Endothelial cell of umbilical vein (primary cell): ENCODE data around the gene ARHGEF39. TPM values are rescaled to one million over a fixed set of nuclear protein-coding genes. Genes with fewer than 3 reads are reported as not detected.

Experiments
- BruUV-seq: library from RNA; stranded (reverse); fragments of 400-500 nt; replicated peaks from 2 replicates; lab custom pipeline; 2021; lab: Mats Ljungman, UMichigan
- CTCF ChIA-PET: fragments of 300-600, 350-600 bp; sonication (Branson Sonifier 250); formaldehyde crosslinking; loops from one replicate; lab custom pipeline; 2021; ENCODE audit warnings: antibody characterized with exemption, inconsistent platforms; lab: Charles Lee
- POLR2A ChIA-PET: fragments of 300-600, 350-600 bp; sonication (Branson Sonifier 250); formaldehyde crosslinking; loops from one replicate; lab custom pipeline; 2021; ENCODE audit warnings: antibody characterized with exemption, inconsistent platforms; lab: Charles Lee
- DNase-seq: peaks from one replicate; pipeline ENCODE4 v3.0.0-alpha.2; 2011; ENCODE audit warnings: low read depth, low spot score
- FAIRE-seq: peaks from 2 replicates; lab custom pipeline; 2011; peaks lifted over from hg19 to GRCh38; lab: Jason Lieb, UNC
- H2AFZ ChIP-seq: 2 replicates; pipeline ENCODE4 v1.6.0; 2012; ENCODE audit warnings: low read depth, low read length, control low read depth, inconsistent platforms
- H3K27ac ChIP-seq: 2 replicates; pipeline ENCODE4 v1.5.1; 2011; ENCODE audit warnings: low read depth, mild to moderate bottlenecking, control low read depth, low read length, moderate library complexity; ENCODE audit not compliant: insufficient read depth
- H3K27me3 ChIP-seq, 2 experiments: 2 replicates each; pipeline versions ENCODE4 v1.6.0 to v1.6.1; 2011; ENCODE audit warnings: low read length in 2 of 2, mixed read lengths in 1 of 2; ENCODE audit not compliant: control insufficient read depth in 2 of 2, insufficient read depth in 2 of 2
- H3K36me3 ChIP-seq, 2 experiments: 2 replicates in 1 of 2; 3 replicates in 1 of 2; pipeline ENCODE4 v1.5.1; 2011; ENCODE audit warnings: low read length in 2 of 2, mild to moderate bottlenecking in 1 of 2, moderate library complexity in 1 of 2; ENCODE audit not compliant: control insufficient read depth in 2 of 2, insufficient read depth in 2 of 2; ENCODE audit errors: extremely low read depth in 1 of 2
- H3K4me1 ChIP-seq: 3 replicates; pipeline ENCODE4 v1.5.1; 2011; ENCODE audit warnings: mild to moderate bottlenecking, low read length; ENCODE audit not compliant: control insufficient read depth, insufficient read depth; ENCODE audit errors: extremely low read depth
- H3K4me2 ChIP-seq: 2 replicates; pipeline ENCODE4 v1.6.1; 2011; ENCODE audit warnings: low read length, control low read depth, mixed read lengths; ENCODE audit not compliant: insufficient read depth
- H3K4me3 ChIP-seq, 3 experiments: fragments of 200-600 bp in 1 of 3; sonication (generic), shearing (Covaris generic) in 1 of 3; replicated peaks in 1 of 3; 2 replicates each; pipeline ENCODE4 v1.5.1; 2011 to 2016; ENCODE audit warnings: control low read depth in 3 of 3, low read length in 3 of 3, mild to moderate bottlenecking in 2 of 3, inconsistent platforms in 1 of 3, low read depth in 1 of 3, moderate library complexity in 1 of 3; ENCODE audit not compliant: insufficient read depth in 1 of 3
- H3K79me2 ChIP-seq: 2 replicates; pipeline ENCODE4 v1.6.0; 2012; ENCODE audit warnings: low read length, inconsistent platforms; ENCODE audit not compliant: control insufficient read depth, insufficient read depth
- H3K9ac ChIP-seq: replicated peaks from 2 replicates; pipeline ENCODE3; 2011; ENCODE audit warnings: low read length, control low read depth; ENCODE audit not compliant: insufficient read depth; ENCODE audit errors: extremely low read depth
- H3K9me1 ChIP-seq: replicated peaks from 3 replicates; pipeline ENCODE4 v1.6.0; 2011; ENCODE audit warnings: mild to moderate bottlenecking, low read length; ENCODE audit not compliant: control insufficient read depth, insufficient read depth; ENCODE audit errors: extremely low read depth
- H3K9me3 ChIP-seq: replicated peaks from 2 replicates; pipeline ENCODE4 v1.5.1; 2012; ENCODE audit warnings: low read length, inconsistent platforms; ENCODE audit not compliant: control insufficient read depth, insufficient read depth
- H4K20me1 ChIP-seq: replicated peaks from 2 replicates; pipeline ENCODE3; 2011; ENCODE audit warnings: mild to moderate bottlenecking, low read length; ENCODE audit not compliant: control insufficient read depth, insufficient read depth; ENCODE audit errors: extremely low read depth
- EZH2 ChIP-seq: IDR thresholded peaks from 2 replicates; pipeline ENCODE4 v1.6.1; 2012; ENCODE audit warnings: borderline replicate concordance, low read depth, mild to moderate bottlenecking, moderate library complexity, low read length, inconsistent platforms; ENCODE audit not compliant: severe bottlenecking
- FOS ChIP-seq: IDR thresholded peaks from 2 replicates; pipeline ENCODE4 v1.6.1; 2011; ENCODE audit warnings: mild to moderate bottlenecking, low read length, moderate library complexity, borderline replicate concordance; ENCODE audit not compliant: insufficient read depth
- GATA2 ChIP-seq: IDR thresholded peaks from 2 replicates; pipeline ENCODE4 v1.7.0; 2011; ENCODE audit warnings: low read depth, mild to moderate bottlenecking, moderate library complexity, mixed read lengths, low read length; ENCODE audit not compliant: insufficient read length, insufficient read depth
- JUN ChIP-seq: IDR thresholded peaks from 2 replicates; pipeline ENCODE4 v1.6.1; 2011; ENCODE audit warnings: borderline replicate concordance, low read depth; ENCODE audit not compliant: insufficient read length, insufficient read depth
- MYC ChIP-seq: IDR thresholded peaks from one replicate; pipeline ENCODE4 v1.6.1; 2011; ENCODE audit warnings: mild to moderate bottlenecking, low read depth, low read length
- POLR2A ChIP-seq: IDR thresholded peaks from 2 replicates; pipeline ENCODE4 v1.6.1; 2012; ENCODE audit warnings: low read depth, mild to moderate bottlenecking, control low read depth, low read length
- POLR2AphosphoS5 ChIP-seq: IDR thresholded peaks from 2 replicates; pipeline ENCODE4 v1.6.1; 2012; ENCODE audit warnings: low read depth, mild to moderate bottlenecking, control low read depth, low read length, moderate library complexity; ENCODE audit not compliant: insufficient read depth
- dilution Hi-C: fragments of 300-500 bp; cut with MboI; formaldehyde crosslinking; loops from one replicate; pipeline ENCODE4 v1.15.0; 2019; ENCODE audit warnings: low sequenced_read_pairs; ENCODE audit not compliant: extremely low pct_ligation_motif_present
- intact Hi-C: fragments of 100-400 bp; cut with micrococcal nuclease; formaldehyde crosslinking; loops from one replicate; pipeline ENCODE4 v1.10.0; 2022
- polyA plus RNA-seq, 4 experiments: library from polyadenylated mRNA; depleted of rRNA in 3 of 4; stranded (reverse) in 3 of 4; unstranded in 1 of 4; fragments of >200 nt; gene quantifications; 2 replicates each; pipeline versions ENCODE4 v1.2.1 to v1.2.3, GENCODE V29; 2011 to 2012; ENCODE audit warnings: missing spikeins in 1 of 4
- total RNA-seq: library from RNA; stranded (reverse); gene quantifications from 2 replicates; pipeline ENCODE4 v1.2.3, GENCODE V29; 2021
- TF ChIP-seq, protein P1 (sequence below): IDR thresholded peaks from 2 replicates; pipeline ENCODE4 v1.6.1; 2011; ENCODE audit not compliant: insufficient read depth, insufficient read length
- TF ChIP-seq, protein P2 (sequence below), 2 donors: IDR thresholded peaks; 1 replicate in 1 of 2; 2 replicates in 1 of 2; pipeline ENCODE4 v1.5.1; 2011; ENCODE audit warnings: low read length in 2 of 2, mild to moderate bottlenecking in 2 of 2, moderate library complexity in 2 of 2, control low read depth in 1 of 2, inconsistent platforms in 1 of 2, low read depth in 1 of 2; ENCODE audit not compliant: insufficient read depth in 1 of 2; ENCODE audit errors: extremely low read depth in 1 of 2

The ARHGEF39 gene
- total and polyA plus RNA-seq, 2 donors (not counting 3 experiments of a cell fraction or from before 2014, with no cell fraction given), result 4.7 to 6.5 TPM

DNA sequence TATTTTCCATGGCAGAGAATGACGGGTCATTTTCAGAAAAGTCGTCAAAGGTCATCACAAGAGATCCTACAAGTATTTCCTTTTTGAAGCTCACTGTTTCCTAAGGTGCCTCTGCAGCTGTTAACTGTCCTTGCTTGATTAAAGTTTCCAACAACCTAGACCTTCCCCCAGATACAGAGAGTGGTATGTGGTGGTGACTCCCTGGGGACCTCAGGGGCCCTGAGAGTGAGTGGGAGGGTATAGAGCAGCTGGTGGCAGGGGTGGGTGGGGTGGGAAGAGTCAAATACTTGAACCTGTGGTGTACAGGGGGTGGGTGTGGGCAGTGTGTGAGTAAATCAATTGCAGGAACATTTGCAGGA, 45.2 kb downstream of the ARHGEF39 start:
- BruUV-seq, result no TSS peak
- Histone ChIP-seq H2AFZ (no peak overlapping the region), H3K9me3 (no peaks in the 10 kb centered on the region), H4K20me1 (no peaks in the 10 kb centered on the region), H3K4me1 (no peaks in the 10 kb centered on the region), H3K9me1 (no peaks in the 10 kb centered on the region), H3K4me3 (no peak overlapping the region), H3K27me3 (peaks cover 30 to 37% of the 10 kb centered on the region in 2 experiments), H3K4me2 (no peak overlapping the region), H3K27ac (no peak overlapping the region), H3K9ac (no peak overlapping the region), H3K36me3 (no peaks in the 10 kb centered on the region), H3K79me2 (no peaks in the 10 kb centered on the region)
- intact Hi-C loops (no loop called here), dilution Hi-C loops (no loop called here)
- FAIRE-seq (no peak), DNase-seq (no peak)
- POLR2A ChIA-PET, result no interaction called here
- CTCF ChIA-PET, result interaction anchor here (1.1 to 2.5 kb wide), 5 partner anchors 8 to 29 kb away, joined by 4 to 16 read pairs (median 6); no protein-coding TSS in a partner anchor
- TF ChIP-seq JUN (no peak), GATA2 (no peak), POLR2A (no peak), EZH2 (no peak), POLR2AphosphoS5 (no peak), MYC (no peak), FOS (no peak)
- TF ChIP-seq, protein P1, sequence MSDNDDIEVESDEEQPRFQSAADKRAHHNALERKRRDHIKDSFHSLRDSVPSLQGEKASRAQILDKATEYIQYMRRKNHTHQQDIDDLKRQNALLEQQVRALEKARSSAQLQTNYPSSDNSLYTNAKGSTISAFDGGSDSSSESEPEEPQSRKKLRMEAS, result no peak
- TF ChIP-seq, protein P2, sequence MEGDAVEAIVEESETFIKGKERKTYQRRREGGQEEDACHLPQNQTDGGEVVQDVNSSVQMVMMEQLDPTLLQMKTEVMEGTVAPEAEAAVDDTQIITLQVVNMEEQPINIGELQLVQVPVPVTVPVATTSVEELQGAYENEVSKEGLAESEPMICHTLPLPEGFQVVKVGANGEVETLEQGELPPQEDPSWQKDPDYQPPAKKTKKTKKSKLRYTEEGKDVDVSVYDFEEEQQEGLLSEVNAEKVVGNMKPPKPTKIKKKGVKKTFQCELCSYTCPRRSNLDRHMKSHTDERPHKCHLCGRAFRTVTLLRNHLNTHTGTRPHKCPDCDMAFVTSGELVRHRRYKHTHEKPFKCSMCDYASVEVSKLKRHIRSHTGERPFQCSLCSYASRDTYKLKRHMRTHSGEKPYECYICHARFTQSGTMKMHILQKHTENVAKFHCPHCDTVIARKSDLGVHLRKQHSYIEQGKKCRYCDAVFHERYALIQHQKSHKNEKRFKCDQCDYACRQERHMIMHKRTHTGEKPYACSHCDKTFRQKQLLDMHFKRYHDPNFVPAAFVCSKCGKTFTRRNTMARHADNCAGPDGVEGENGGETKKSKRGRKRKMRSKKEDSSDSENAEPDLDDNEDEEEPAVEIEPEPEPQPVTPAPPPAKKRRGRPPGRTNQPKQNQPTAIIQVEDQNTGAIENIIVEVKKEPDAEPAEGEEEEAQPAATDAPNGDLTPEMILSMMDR (IDR thresholded peaks at IDR 0.05; ENCODE audit: extremely low read depth in 1 of 2, insufficient read depth in 1 of 2, low read depth in 1 of 2, low read length in 2 of 2), result no peak
